IPS-20b (cell line): Measurements from ENCODE around the gene TBX18.

Experiments used
- H3K27ac ChIP-seq: one replicate; pipeline ENCODE4 v1.5.1; 2013; ENCODE audit warnings: low read length
- H3K27me3 ChIP-seq: 2 replicates; pipeline ENCODE4 v1.6.1; 2013; ENCODE audit warnings: mild to moderate bottlenecking, low read length, inconsistent platforms; ENCODE audit not compliant: insufficient read depth
- H3K36me3 ChIP-seq: 2 replicates; pipeline ENCODE4 v1.6.1; 2013; ENCODE audit warnings: low read depth, mild to moderate bottlenecking, inconsistent platforms, low read length, moderate library complexity; ENCODE audit not compliant: insufficient read depth
- H3K4me1 ChIP-seq: 2 replicates; pipeline ENCODE4 v1.6.1; 2013; ENCODE audit warnings: mild to moderate bottlenecking, control low read depth, inconsistent platforms, low read length, moderate library complexity; ENCODE audit not compliant: insufficient read depth
- H3K4me3 ChIP-seq: 2 replicates; pipeline ENCODE4 v1.5.1; 2013; ENCODE audit warnings: mild to moderate bottlenecking, low read length, inconsistent platforms
- H3K9ac ChIP-seq: 2 replicates; pipeline ENCODE4 v1.6.1; 2013; ENCODE audit warnings: low read depth, mild to moderate bottlenecking, inconsistent platforms, low read length, moderate library complexity
- H3K9me3 ChIP-seq: 2 replicates; pipeline ENCODE4 v1.6.1; 2013; ENCODE audit warnings: mild to moderate bottlenecking, low read depth, low read length, inconsistent platforms; ENCODE audit not compliant: insufficient read depth

TBX18 gene

DNA sequence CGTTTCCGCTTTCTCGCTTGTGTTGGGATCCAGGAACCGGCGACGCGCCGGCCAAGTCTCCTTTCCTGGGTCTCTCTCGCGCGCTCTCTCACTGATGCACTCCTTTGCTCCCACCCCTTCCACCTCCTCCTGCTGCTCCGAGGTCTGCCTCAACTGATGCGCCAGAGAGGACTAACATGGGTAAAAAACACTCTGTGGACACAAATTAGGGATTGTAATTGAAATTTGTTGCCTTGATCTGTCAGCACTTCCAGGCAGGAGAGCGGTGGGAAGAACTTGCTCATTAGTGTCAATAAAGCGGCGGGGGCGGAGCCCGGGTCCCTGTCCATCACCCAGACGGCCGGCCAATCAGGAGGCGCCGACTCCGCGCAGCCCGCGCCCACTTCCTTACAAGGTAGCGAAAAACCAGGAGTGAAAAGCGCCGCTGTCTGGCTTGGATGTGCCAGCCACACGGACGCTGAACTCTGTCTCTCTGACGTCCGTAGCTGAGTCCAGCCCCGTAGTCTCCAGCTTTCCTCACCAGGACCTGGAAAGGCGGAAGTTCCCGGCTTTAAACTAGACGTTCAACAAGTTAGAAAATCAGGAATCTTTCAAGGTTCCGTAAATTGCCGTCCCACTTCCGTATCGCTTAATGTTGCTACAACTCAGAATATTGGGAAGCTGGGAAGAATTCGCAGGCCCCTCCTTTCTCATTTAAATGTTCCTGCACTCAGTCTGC lies at the start of gene TBX18:
TSS of gene TBX18 (minus strand) at position 267 of the 718 bp plus-strand sequence. CDS start 417 bp downstream, outside the sequence.
- Histone ChIP-seq H3K4me3 (peak within 1 kb of the TSS; percentile 82), H3K27me3 (peaks cover 100% of the 10 kb centered on the region)

DNA sequence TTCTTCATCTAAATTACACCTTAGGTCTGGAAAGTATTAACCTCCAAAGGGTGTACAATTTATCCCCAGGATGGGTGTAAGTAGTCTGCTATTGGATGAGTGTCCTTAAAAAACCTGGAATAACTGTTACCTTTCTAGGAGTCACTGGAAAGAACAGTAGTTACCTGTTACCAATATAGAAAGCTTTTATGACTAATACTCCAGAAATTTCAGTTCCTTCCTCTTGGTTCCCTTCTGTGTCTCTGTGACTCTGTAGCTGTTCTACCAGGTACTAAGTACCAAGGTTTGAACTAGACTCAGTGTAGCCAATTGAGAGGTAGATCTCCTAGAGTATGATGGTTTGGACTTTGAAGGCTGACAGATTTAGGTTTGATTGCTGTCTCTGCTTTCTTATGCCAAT lies 47.0 kb upstream of the TBX18 start:
- Histone ChIP-seq H3K9ac (no peak overlapping the region), H3K4me3 (no peak overlapping the region), H3K27ac (no peak overlapping the region), H3K4me1 (no peaks in the 10 kb centered on the region), H3K27me3 (no peaks in the 10 kb centered on the region), H3K9me3 (no peaks in the 10 kb centered on the region), H3K36me3 (no peaks in the 10 kb centered on the region)

More for the DNA sequence above, at the start of gene TBX18:
- Histone ChIP-seq H3K9ac (no peak within 1 kb of the TSS), H3K4me1 (peaks cover 5% of the 10 kb centered on the region; the same call in 1 of the 2 replicates), H3K36me3 (no peaks in the 10 kb centered on the region), H3K27ac (no peak within 1 kb of the TSS), H3K9me3 (no peaks in the 10 kb centered on the region)

DNA sequence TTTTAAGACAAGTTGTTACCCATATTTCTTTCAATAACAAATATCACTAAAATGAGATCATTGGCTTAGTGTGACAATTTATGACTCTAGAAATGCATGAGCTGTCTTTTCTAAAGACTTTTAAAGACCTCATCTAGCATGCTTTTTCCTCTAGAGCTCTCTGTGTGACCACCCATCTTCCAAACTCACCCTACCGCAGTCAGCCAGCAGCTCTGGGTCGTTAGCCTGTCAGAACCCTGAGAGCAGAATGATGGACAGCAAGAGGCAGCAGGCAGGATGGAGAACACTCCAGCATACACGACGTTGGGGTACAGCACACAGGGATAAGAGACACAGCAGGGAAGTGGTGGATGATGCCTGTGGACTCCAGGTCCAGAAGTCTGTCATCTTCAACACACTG lies 45.1 kb upstream of the TBX18 start:
- Histone ChIP-seq H3K4me1 (no peaks in the 10 kb centered on the region), H3K27ac (no peak overlapping the region), H3K36me3 (no peaks in the 10 kb centered on the region), H3K9ac (no peak overlapping the region), H3K27me3 (no peaks in the 10 kb centered on the region), H3K4me3 (no peak overlapping the region), H3K9me3 (no peaks in the 10 kb centered on the region)

GRCh38 chr6:84808491-84809061 lies 44.2 kb upstream of the TBX18 start:
- no peak overlapping the region for H3K9ac ChIP-seq
- H3K4me1 ChIP-seq = no peaks in the 10 kb centered on the region
- H3K27ac ChIP-seq = no peak overlapping the region
- H3K27me3 ChIP-seq = no peaks in the 10 kb centered on the region
- no peaks in the 10 kb centered on the region for H3K9me3 ChIP-seq
- no peak overlapping the region for H3K4me3 ChIP-seq
- H3K36me3 ChIP-seq = no peaks in the 10 kb centered on the region

GRCh38 chr6:84805145-84805544 lies 40.7 kb upstream of the TBX18 start:
- Histone ChIP-seq H3K9me3 (no peaks in the 10 kb centered on the region), H3K4me1 (no peaks in the 10 kb centered on the region), H3K27ac (no peak overlapping the region), H3K4me3 (no peak overlapping the region), H3K27me3 (no peaks in the 10 kb centered on the region), H3K9ac (no peak overlapping the region), H3K36me3 (no peaks in the 10 kb centered on the region)

DNA sequence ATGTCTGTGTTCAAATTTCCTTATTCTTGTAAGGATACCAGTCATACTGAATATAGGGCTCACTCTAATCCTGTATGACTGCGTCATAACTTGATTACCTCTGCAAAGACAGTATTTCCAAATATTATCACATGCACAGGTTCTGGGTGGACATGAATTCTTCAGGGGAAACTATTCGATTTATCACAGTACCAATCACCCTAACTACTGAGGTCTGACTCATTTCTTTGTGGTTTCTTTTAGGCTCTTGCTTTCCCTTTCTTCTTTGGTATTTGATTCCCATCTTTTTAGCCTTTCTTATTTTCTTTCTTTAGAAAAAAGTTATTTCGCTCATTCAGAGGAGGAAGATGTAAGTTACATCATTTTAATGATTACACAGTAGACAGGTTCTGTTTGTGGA lies 40.3 kb upstream of the TBX18 start:
- no peak overlapping the region for H3K9ac ChIP-seq
- H3K9me3 ChIP-seq = no peaks in the 10 kb centered on the region
- no peaks in the 10 kb centered on the region for H3K4me1 ChIP-seq
- no peaks in the 10 kb centered on the region for H3K27me3 ChIP-seq
- no peak overlapping the region for H3K4me3 ChIP-seq
- no peaks in the 10 kb centered on the region for H3K36me3 ChIP-seq
- H3K27ac ChIP-seq = no peak overlapping the region

GRCh38 chr6:84801250-84801649 lies 36.9 kb upstream of the TBX18 start:
- H3K27ac ChIP-seq = no peak overlapping the region
- no peaks in the 10 kb centered on the region for H3K4me1 ChIP-seq
- H3K9me3 ChIP-seq = no peaks in the 10 kb centered on the region
- H3K9ac ChIP-seq = no peak overlapping the region
- H3K27me3 ChIP-seq = no peaks in the 10 kb centered on the region
- H3K4me3 ChIP-seq = no peak overlapping the region
- H3K36me3 ChIP-seq = no peaks in the 10 kb centered on the region

- Histone ChIP-seq H3K4me3 (no peak overlapping the region), H3K9ac (no peak overlapping the region), H3K9me3 (no peaks in the 10 kb centered on the region), H3K27ac (no peak overlapping the region), H3K36me3 (no peaks in the 10 kb centered on the region), H3K4me1 (no peaks in the 10 kb centered on the region), H3K27me3 (no peaks in the 10 kb centered on the region)
Observed at GRCh38 chr6:84798257-84798656, 33.9 kb upstream of the TBX18 start.

DNA sequence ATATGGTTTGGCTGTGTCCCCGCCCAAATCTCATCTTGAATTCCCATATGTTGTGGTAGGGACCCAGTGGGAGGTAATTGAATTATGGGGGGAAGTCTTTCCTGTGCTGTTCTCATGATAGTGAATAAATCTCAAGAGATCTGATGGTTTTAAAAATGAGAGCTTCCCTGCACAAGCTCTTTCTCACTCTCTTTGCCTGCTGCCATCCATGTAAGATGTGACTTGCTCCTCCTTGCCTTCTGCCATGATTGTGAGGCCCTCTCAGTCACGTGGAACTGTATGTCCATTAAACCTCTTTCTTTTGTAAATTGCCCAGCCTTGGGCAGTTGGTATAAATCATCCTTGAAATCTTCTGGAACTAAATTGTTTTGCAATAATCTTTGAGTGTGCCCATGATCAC lies 31.9 kb upstream of the TBX18 start:
- Histone ChIP-seq H3K36me3 (no peaks in the 10 kb centered on the region), H3K9ac (no peak overlapping the region), H3K27ac (no peak overlapping the region), H3K27me3 (no peaks in the 10 kb centered on the region), H3K4me3 (no peak overlapping the region), H3K4me1 (no peaks in the 10 kb centered on the region), H3K9me3 (no peaks in the 10 kb centered on the region)

DNA sequence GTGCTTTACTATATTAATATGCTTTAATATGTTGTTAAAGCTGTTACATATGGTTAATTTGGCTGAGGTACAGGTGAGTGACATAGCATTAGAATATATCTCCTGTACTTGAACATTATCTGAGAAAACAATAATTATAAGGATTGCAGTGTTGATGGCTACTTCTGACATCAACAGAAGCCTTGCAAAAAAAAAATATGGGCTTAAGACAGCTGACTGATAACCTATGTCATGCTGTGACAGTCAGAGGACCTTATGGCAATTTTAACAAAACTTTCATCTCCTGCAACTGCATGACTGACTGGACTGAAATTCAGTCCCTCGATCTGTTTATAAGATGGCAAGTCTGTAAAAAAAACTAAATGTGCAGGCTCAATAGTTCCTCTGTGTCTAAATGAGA lies 27.5 kb upstream of the TBX18 start:
- Histone ChIP-seq H3K27me3 (no peaks in the 10 kb centered on the region), H3K36me3 (no peaks in the 10 kb centered on the region), H3K4me3 (no peak overlapping the region), H3K9me3 (no peaks in the 10 kb centered on the region), H3K27ac (no peak overlapping the region), H3K4me1 (no peaks in the 10 kb centered on the region), H3K9ac (no peak overlapping the region)

DNA sequence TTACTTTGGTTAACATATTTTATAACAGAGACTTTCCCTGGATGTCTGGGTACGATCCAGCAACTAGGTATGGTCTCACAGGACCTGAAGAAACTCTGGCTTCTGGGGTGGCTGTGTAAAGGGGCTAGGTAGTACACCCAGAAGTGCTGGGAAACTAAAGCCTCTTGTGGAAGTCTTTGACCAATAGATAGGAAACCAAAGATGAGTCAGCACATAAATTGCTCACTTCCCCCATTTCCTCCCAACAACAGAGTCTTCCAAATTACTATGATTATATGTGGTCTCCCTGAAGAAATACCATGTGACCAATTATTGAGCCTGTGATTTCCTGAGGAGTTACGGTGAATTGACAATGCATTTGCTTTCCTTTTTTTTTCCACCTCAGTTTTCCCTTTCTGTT lies 26.8 kb upstream of the TBX18 start:
- Histone ChIP-seq H3K4me3 (no peak overlapping the region), H3K27ac (no peak overlapping the region), H3K9me3 (no peaks in the 10 kb centered on the region), H3K9ac (no peak overlapping the region), H3K4me1 (no peaks in the 10 kb centered on the region), H3K36me3 (no peaks in the 10 kb centered on the region), H3K27me3 (no peaks in the 10 kb centered on the region)

GRCh38 chr6:84789170-84789569 lies 24.8 kb upstream of the TBX18 start:
- no peaks in the 10 kb centered on the region for H3K36me3 ChIP-seq
- H3K27me3 ChIP-seq = no peaks in the 10 kb centered on the region
- H3K4me3 ChIP-seq = no peak overlapping the region
- no peak overlapping the region for H3K27ac ChIP-seq
- no peaks in the 10 kb centered on the region for H3K4me1 ChIP-seq
- H3K9ac ChIP-seq = no peak overlapping the region
- no peaks in the 10 kb centered on the region for H3K9me3 ChIP-seq
